Activated T-helper 2 cell treated with anti-CD3 and anti-CD28 coated beads, Interferon-gamma antibody, Interleukin-2, Interleukin-4, amounts not matched to agents 10 μg/mL and 5 μg/mL and 100 μg/mL, durations not matched to agents 14 hours and 24 hours and 36 hours (primary cell): ENCODE measurements around the gene ZBTB39. TPM values are rescaled to one million over a fixed set of nuclear protein-coding genes. Genes with fewer than 3 reads are reported as not detected.
"Not testable (repeated sequence)": the region's sequence is repeated elsewhere in the genome, so short reads cannot be mapped to it uniquely, and the experiment has no call there.

Experiments used
- DNase-seq: peaks from one replicate; pipeline ENCODE4 v3.0.0; 2021; ENCODE audit warnings: low spot score
- H3K27ac Mint-ChIP-seq: one replicate; pipeline ENCODE4 v1.8.0; 2021; ENCODE audit warnings: mixed read lengths
- H3K27me3 Mint-ChIP-seq: one replicate; pipeline ENCODE4 v1.8.0; 2021; ENCODE audit warnings: low read depth, mixed read lengths
- H3K36me3 Mint-ChIP-seq: one replicate; pipeline ENCODE4 v1.8.0; 2021; ENCODE audit warnings: low read depth, mixed read lengths
- H3K4me1 Mint-ChIP-seq: one replicate; pipeline ENCODE4 v1.8.0; 2021; ENCODE audit warnings: low read depth, mixed read lengths
- H3K4me3 Mint-ChIP-seq: one replicate; pipeline ENCODE4 v1.8.0; 2021; ENCODE audit warnings: low read depth, mild to moderate bottlenecking, moderate library complexity, mixed read lengths
- H3K9me3 Mint-ChIP-seq: one replicate; pipeline ENCODE4 v1.8.0; 2021; ENCODE audit warnings: mixed read lengths
- intact Hi-C: fragments of 100-400 bp; cut with micrococcal nuclease; formaldehyde crosslinking; loops from one replicate; pipeline ENCODE4 v1.15.1; 2023
- total RNA-seq: library from RNA; stranded (reverse); gene quantifications from 2 replicates; pipeline ENCODE4 v1.2.3, GENCODE V29; 2022

Gene ZBTB39
- total RNA-seq, 1 donor from 2014 or later, result 10.6 TPM

- Mint-ChIP-seq H3K27me3 (no peaks in the 10 kb centered on the region), H3K4me3 (no peak overlapping the region), H3K27ac (no peak overlapping the region), H3K4me1 (no peaks in the 10 kb centered on the region), H3K36me3 (no peaks in the 10 kb centered on the region), H3K9me3 (no peaks in the 10 kb centered on the region)
- intact Hi-C loops, result no loop called here
- no peak for DNase-seq
Observed at GRCh38 chr12:56980268-56980667, 26.1 kb downstream of the ZBTB39 start.

GRCh38 chr12:56979628-56980027, 26.7 kb downstream of the ZBTB39 start:
- intact Hi-C loops, result no loop called here
- Mint-ChIP-seq H3K27me3 (no peaks in the 10 kb centered on the region), H3K4me3 (no peak overlapping the region), H3K9me3 (no peaks in the 10 kb centered on the region), H3K4me1 (no peaks in the 10 kb centered on the region), H3K27ac (no peak overlapping the region), H3K36me3 (no peaks in the 10 kb centered on the region)
- no peak for DNase-seq

DNA sequence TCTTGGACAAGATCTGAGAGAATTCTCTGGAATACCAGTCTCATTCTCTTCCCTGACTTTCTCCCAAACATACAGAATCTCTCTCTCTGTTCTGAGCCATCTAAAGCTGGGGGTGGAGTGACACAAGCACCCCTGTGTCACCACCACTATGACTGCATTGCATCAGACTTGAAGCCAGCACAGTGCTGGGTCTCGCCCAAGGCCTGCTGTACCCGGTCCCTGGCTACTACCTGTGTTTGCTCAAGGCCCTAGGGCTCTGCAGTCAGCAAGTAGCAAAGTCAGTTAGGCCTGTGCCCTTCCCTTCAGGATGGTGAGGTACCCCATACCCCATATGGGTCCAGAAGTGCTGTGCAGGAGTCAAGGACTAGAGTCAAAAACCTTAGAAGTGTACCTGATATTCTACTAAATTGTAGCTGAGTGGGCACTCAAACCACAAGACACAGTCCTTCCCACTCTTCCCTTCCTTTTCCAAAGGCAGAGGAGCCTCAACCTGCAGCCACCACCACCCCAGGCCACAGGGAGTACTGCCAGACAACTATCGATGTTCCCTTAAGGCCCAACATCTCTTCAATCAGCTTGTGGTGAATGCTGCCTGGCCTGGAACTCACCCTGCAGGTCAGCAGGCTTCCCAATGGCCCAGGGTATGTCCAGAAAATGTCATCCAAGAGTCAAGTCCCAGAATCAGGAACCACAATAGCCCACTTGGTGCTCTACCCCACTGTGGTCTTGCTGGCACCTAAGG, 27.8 kb downstream of the ZBTB39 start:
- intact Hi-C loops, result no loop called here
- H3K9me3 Mint-ChIP-seq, result no peaks in the 10 kb centered on the region

DNA sequence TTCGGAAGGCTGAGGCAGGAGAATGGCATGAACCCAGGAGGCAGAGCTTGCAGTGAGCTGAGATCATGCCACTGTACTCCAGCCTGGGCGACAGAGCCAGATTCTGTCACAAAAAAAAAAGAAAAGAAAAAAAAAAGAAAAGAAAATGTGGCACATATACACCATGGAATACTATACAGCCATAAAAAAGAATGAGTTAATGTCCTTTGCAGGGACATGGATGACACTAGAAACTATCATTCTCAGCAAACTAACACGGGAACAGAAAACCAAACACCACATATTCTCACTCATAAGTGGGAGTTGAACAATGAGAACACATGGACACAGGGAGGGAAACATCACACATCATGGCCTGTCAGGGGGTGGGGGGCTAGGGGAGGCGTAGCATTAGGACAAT, 29.0 kb downstream of the ZBTB39 start:
- DNase-seq, H3K27me3 Mint-ChIP-seq, H3K36me3 Mint-ChIP-seq, H3K4me3 Mint-ChIP-seq, intact Hi-C loops, H3K9me3 Mint-ChIP-seq, H3K4me1 Mint-ChIP-seq, H3K27ac Mint-ChIP-seq: not testable (repeated sequence)

More for the DNA sequence above, 27.8 kb downstream of the ZBTB39 start:
- H3K4me1 Mint-ChIP-seq, result no peaks in the 10 kb centered on the region
- H3K4me3 Mint-ChIP-seq, result no peak overlapping the region
- H3K27me3 Mint-ChIP-seq, result no peaks in the 10 kb centered on the region
- DNase-seq, result no peak
- no peaks in the 10 kb centered on the region for H3K36me3 Mint-ChIP-seq
- no peak overlapping the region for H3K27ac Mint-ChIP-seq

- H3K9me3 Mint-ChIP-seq, H3K4me1 Mint-ChIP-seq, H3K27ac Mint-ChIP-seq, intact Hi-C loops, DNase-seq, H3K4me3 Mint-ChIP-seq, H3K36me3 Mint-ChIP-seq: not testable (repeated sequence)
- peaks cover 13% of the 10 kb centered on the region for H3K27me3 Mint-ChIP-seq
Observed at GRCh38 chr12:56974224-56974623, 32.1 kb downstream of the ZBTB39 start.

DNA sequence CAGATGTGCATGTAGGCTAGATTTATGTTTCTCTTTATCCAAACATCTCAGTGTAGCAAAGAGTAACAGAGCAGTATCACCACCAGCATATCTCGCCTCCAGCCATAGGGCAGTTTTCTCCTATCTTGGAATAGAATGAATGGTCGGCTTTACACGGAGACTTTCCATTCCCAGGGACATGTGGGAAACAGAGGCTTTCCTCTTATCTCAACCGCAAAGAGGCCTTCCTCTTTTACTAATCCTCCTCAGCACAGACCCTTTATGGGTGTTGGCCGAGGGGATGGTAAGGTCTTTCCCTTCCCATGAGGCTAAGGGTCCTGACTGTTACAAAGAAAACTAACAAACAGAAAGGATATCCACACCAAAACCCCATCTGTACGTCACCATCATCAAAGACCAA, 37.4 kb downstream of the ZBTB39 start:
- DNase-seq, H3K36me3 Mint-ChIP-seq, H3K9me3 Mint-ChIP-seq, intact Hi-C loops, H3K27ac Mint-ChIP-seq, H3K4me3 Mint-ChIP-seq, H3K4me1 Mint-ChIP-seq: not testable (repeated sequence)
- H3K27me3 Mint-ChIP-seq, result peaks cover 15% of the 10 kb centered on the region

GRCh38 chr12:56965997-56966642, 40.2 kb downstream of the ZBTB39 start:
- H3K27me3 Mint-ChIP-seq, intact Hi-C loops, H3K36me3 Mint-ChIP-seq, H3K4me1 Mint-ChIP-seq, DNase-seq, H3K4me3 Mint-ChIP-seq, H3K27ac Mint-ChIP-seq, H3K9me3 Mint-ChIP-seq: not testable (repeated sequence)

DNA sequence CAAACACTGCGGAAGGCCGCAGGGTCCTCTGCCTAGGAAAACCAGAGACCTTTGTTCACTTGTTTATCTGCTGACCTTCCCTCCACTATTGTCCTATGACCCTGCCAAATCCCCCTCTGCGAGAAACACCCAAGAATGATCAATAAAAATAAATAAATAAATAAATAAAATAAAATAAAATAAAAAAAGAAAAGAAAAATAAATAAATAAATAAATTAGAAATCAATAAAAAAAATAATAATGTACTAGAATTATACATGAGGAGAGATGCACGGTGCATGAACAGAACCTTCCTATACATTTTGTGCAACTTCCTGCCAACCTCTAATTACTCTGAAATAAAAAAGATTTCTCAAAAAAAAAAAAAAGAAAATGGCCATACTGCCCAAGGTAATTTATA, 41.2 kb downstream of the ZBTB39 start:
- H3K4me1 Mint-ChIP-seq, DNase-seq, H3K27me3 Mint-ChIP-seq, H3K36me3 Mint-ChIP-seq, H3K9me3 Mint-ChIP-seq, H3K4me3 Mint-ChIP-seq, intact Hi-C loops, H3K27ac Mint-ChIP-seq: not testable (repeated sequence)

- H3K27ac Mint-ChIP-seq, H3K4me3 Mint-ChIP-seq, intact Hi-C loops, H3K4me1 Mint-ChIP-seq, DNase-seq, H3K36me3 Mint-ChIP-seq, H3K9me3 Mint-ChIP-seq, H3K27me3 Mint-ChIP-seq: not testable (repeated sequence)
Observed at GRCh38 chr12:56963557-56963956, 42.8 kb downstream of the ZBTB39 start.

DNA sequence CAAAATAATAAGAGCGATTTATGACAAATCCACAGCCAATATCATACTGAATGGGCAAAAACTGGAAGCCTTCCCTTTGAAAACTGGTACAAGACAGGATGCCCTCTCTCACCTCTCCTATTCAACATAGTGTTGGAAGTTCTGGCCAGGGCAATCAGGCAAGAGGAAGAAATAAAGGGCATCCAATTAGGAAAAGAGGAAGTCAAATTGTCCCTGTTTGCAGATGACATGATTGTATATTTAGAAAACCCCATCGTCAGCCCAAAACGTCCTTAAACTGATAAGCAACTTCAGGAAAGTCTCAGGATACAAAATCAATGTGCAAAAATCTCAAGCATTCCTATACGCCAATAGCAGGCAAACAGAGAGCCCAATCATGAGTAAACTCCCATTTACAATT, 44.1 kb downstream of the ZBTB39 start:
- H3K9me3 Mint-ChIP-seq, H3K27me3 Mint-ChIP-seq, H3K4me1 Mint-ChIP-seq, DNase-seq, intact Hi-C loops, H3K4me3 Mint-ChIP-seq, H3K27ac Mint-ChIP-seq, H3K36me3 Mint-ChIP-seq: not testable (repeated sequence)

DNA sequence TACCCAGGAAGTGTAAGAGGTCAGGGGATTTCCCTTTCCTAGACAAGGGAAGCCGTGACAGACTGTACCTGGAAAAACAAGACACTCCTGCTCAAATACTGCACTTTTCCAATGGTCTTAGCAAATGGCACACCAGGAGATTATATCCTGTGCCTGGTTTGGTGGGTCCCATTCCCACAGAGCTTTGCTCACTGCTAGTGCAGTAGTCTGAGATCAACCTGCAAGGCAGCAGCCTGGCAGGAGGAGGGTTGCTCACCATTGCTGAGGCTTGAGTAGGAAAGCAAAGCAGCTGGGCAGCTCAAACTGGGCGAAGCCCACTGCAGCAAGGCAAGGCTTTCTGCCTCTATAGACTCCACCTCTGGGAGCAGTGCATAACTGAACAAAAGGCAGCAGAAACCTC, 47.9 kb downstream of the ZBTB39 start:
- Mint-ChIP-seq H3K36me3 (no peaks in the 10 kb centered on the region), H3K9me3 (no peaks in the 10 kb centered on the region), H3K4me1 (no peaks in the 10 kb centered on the region), H3K27ac (no peak overlapping the region), H3K4me3 (no peak overlapping the region), H3K27me3 (peaks cover 10% of the 10 kb centered on the region)
- intact Hi-C loops, result no loop called here
- DNase-seq, result no peak

GRCh38 chr12:56957229-56958052, 48.9 kb downstream of the ZBTB39 start, which contains the start of gene RDH16:
RDH16 (minus strand) TSS chr12:56957608; CDS start chr12:56957462, 146 bp downstream.
- peaks cover 11% of the 10 kb centered on the region for H3K27me3 Mint-ChIP-seq

More at GRCh38 chr12:56957229-56958052, 48.9 kb downstream of the ZBTB39 start, which contains the start of gene RDH16:
- intact Hi-C loops, result no loop called here
- Mint-ChIP-seq H3K4me1 (no peaks in the 10 kb centered on the region), H3K4me3 (no peak within 1 kb of the TSS), H3K27ac (no peak within 1 kb of the TSS), H3K9me3 (no peaks in the 10 kb centered on the region), H3K36me3 (no peaks in the 10 kb centered on the region)
- no peak for DNase-seq
